T-cell (primary cell): ENCODE measurements around the gene SCN4A. TPM values are rescaled to one million over a fixed set of nuclear protein-coding genes. Genes with fewer than 3 reads are reported as not detected.
A peak's percentile ranks its signal among the peaks of the same experiment; 100 is the strongest.
"Not testable (repeated sequence)": the region's sequence is repeated elsewhere in the genome, so short reads cannot be mapped to it uniquely, and the experiment has no call there.

Experiments
- ATAC-seq, 4 experiments: fragments of 200-7000 bp in 3 of 4; fragments of 150-1000 bp in 1 of 4; cut with Tn5 transposase; replicated peaks in 1 of 4; 1 replicate in 3 of 4; 2 replicates in 1 of 4; pipeline ENCODE4 v1.10.0; 2021; ENCODE audit warnings: moderate library complexity in 3 of 4, mild to moderate bottlenecking in 2 of 4, moderate number of reproducible peaks in 1 of 4
- CTCF ChIA-PET, 2 donors: fragments of 300-600 bp; sonication (Branson Sonifier 250); formaldehyde crosslinking; loops; one replicate each; lab custom pipeline; 2022; ENCODE audit warnings: antibody characterized with exemption in 2 of 2; lab: Charles Lee
- POLR2A ChIA-PET, 2 donors: fragments of 300-600 bp; sonication (Branson Sonifier 250); formaldehyde crosslinking; loops; one replicate each; lab custom pipeline; 2022; ENCODE audit warnings: antibody characterized with exemption in 2 of 2; lab: Charles Lee
- DNase-seq, 35 experiments: peaks; one replicate each; pipeline versions ENCODE4 v3.0.0 to v3.0.0-alpha.2; 2013 to 2023
- H3K27ac ChIP-seq: one replicate; pipeline ENCODE4 v1.5.1; 2013; ENCODE audit warnings: low read length
- H3K27me3 ChIP-seq, 2 experiments: replicated peaks in 1 of 2; 1 replicate in 1 of 2; 2 replicates in 1 of 2; pipeline versions ENCODE4 v1.6.1 to v1.7.0; 2013; ENCODE audit warnings: low read length in 1 of 2, mixed read lengths in 1 of 2; ENCODE audit not compliant: control insufficient read depth in 2 of 2, insufficient read depth in 2 of 2; ENCODE audit errors: extremely low read depth in 1 of 2
- H3K36me3 ChIP-seq, 2 donors: 1 replicate in 1 of 2; 2 replicates in 1 of 2; pipeline versions ENCODE4 v1.6.1 to v1.7.0; 2013; ENCODE audit warnings: low read length in 1 of 2; ENCODE audit not compliant: control insufficient read depth in 2 of 2, insufficient read depth in 1 of 2; ENCODE audit errors: extremely low read depth in 1 of 2
- H3K4me1 ChIP-seq, 2 experiments: 1 replicate in 1 of 2; 2 replicates in 1 of 2; pipeline versions ENCODE4 v1.6.1 to v1.7.0; 2013; ENCODE audit warnings: low read length in 2 of 2, mixed read lengths in 1 of 2; ENCODE audit not compliant: insufficient read depth in 2 of 2, control insufficient read depth in 1 of 2; ENCODE audit errors: extremely low read depth in 1 of 2
- H3K4me3 ChIP-seq, 2 donors: 1 replicate in 1 of 2; 2 replicates in 1 of 2; pipeline versions ENCODE4 v1.5.1 to v1.7.0; 2013; ENCODE audit warnings: mild to moderate bottlenecking in 2 of 2, low read length in 1 of 2, moderate library complexity in 1 of 2; ENCODE audit not compliant: control insufficient read depth in 1 of 2; ENCODE audit errors: extremely low read depth in 1 of 2
- H3K9me3 ChIP-seq: 2 replicates; pipeline ENCODE4 v1.7.0; 2013
- H3K27ac Mint-ChIP-seq, 2 donors: one replicate each; pipeline ENCODE4 v1.8.0; 2020 to 2021; ENCODE audit warnings: mild to moderate bottlenecking in 2 of 2, mixed read lengths in 2 of 2
- H3K27me3 Mint-ChIP-seq, 2 donors: one replicate each; pipeline ENCODE4 v1.8.0; 2021 to 2022; ENCODE audit warnings: mixed read lengths in 2 of 2
- H3K36me3 Mint-ChIP-seq: one replicate; pipeline ENCODE4 v1.8.0; 2021; ENCODE audit warnings: mixed read lengths
- H3K4me1 Mint-ChIP-seq, 3 donors: one replicate each; pipeline ENCODE4 v1.8.0; 2020 to 2022; ENCODE audit warnings: mixed read lengths in 3 of 3, mild to moderate bottlenecking in 1 of 3
- H3K4me3 Mint-ChIP-seq, 3 donors: one replicate each; pipeline ENCODE4 v1.8.0; 2020 to 2022; ENCODE audit warnings: mild to moderate bottlenecking in 3 of 3, mixed read lengths in 3 of 3, moderate library complexity in 3 of 3
- H3K9me3 Mint-ChIP-seq, 3 donors: one replicate each; pipeline ENCODE4 v1.8.0; 2020 to 2022; ENCODE audit warnings: mixed read lengths in 3 of 3
- WGBS: methylation state at CpG from one replicate; pipeline ENCODE4 v1.1.5; 2013; ENCODE audit warnings: missing lambda C conversion rate; ENCODE audit not compliant: insufficient coverage; 5-methylcytosine and 5-hydroxymethylcytosine counted together
- total RNA-seq, 35 experiments: library from RNA in 6 of 35; stranded (reverse) in 6 of 35; fragments of 120-200 nt in 1 of 35; gene quantifications; one replicate each; pipeline versions ENCODE4 v1.2.1 to v1.2.4 and lab custom pipeline; 2013 to 2026

The SCN4A gene
- total RNA-seq, 5 donors from 2014 or later (not counting 1 experiment from before 2014, with no cell fraction given) = 0.13 to 0.18 (median 0.13) TPM; not detected in 2

DNA sequence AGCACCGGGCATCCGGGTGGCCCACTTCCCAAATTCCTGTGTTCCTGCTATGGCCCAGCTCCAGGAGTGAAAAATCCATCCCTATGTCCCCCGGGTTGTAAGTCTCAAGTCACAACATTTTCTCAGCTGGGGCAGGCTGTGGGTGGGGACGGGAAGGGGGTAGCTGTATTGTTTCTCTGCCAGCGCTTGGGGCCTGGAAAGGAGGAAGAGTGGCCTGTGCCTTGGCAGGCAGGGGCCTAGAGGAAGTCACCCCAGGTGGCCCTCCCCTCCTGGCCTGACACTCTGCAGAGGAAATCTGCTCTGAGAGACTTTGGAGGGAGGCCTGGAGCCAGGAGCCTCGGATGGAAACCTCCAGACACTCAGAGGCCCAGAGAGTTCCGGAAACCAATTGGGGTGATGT lies 10.6 kb upstream of the SCN4A start:
- POLR2A ChIA-PET = no interaction called here

GRCh38 chr17:63982641-63983040 lies 9.9 kb upstream of the SCN4A start:
- H3K4me3 ChIP-seq, DNase-seq, H3K27me3 ChIP-seq, H3K27ac Mint-ChIP-seq, H3K9me3 ChIP-seq, H3K36me3 Mint-ChIP-seq, H3K27me3 Mint-ChIP-seq, H3K27ac ChIP-seq, H3K36me3 ChIP-seq, H3K4me3 Mint-ChIP-seq, ATAC-seq, CTCF ChIA-PET, POLR2A ChIA-PET: not testable (repeated sequence)
- Mint-ChIP-seq H3K9me3 (peaks cover 4 to 12% (median 4%) of the 10 kb centered on the region in 3 donors), H3K4me1 (peaks cover 14 to 24% (median 18%) of the 10 kb centered on the region in 3 donors)
- peaks cover 0 to 20% of the 10 kb centered on the region in 2 experiments for H3K4me1 ChIP-seq
- WGBS = no CpG with 5 or more reads among the region's 2 CpGs

More for the DNA sequence above, 10.6 kb upstream of the SCN4A start:
- Histone ChIP-seq H3K27ac (no peak overlapping the region), H3K9me3 (no peaks in the 10 kb centered on the region), H3K4me3 (no peak overlapping the region), H3K36me3 (no peaks in the 10 kb centered on the region), H3K27me3 (no peaks in the 10 kb centered on the region), H3K4me1 (peaks cover 0 to 20% of the 10 kb centered on the region in 2 experiments)
- CTCF ChIA-PET = interaction anchor here in 1 of 2 donors (0.6 kb wide), 1 partner anchor 346 kb away, joined by 3 read pairs; no protein-coding TSS in a partner anchor
- H3K4me1 Mint-ChIP-seq = peaks cover 14 to 24% (median 18%) of the 10 kb centered on the region in 3 donors
- peaks cover 4 to 12% (median 4%) of the 10 kb centered on the region in 3 donors for H3K9me3 Mint-ChIP-seq
- no peaks in the 10 kb centered on the region for H3K36me3 Mint-ChIP-seq
- DNase-seq (no peak), ATAC-seq (no peak)
- WGBS = 75% methylated on average over 2 of the region's 7 CpGs
- H3K27ac Mint-ChIP-seq = no peak overlapping the region
- H3K27me3 Mint-ChIP-seq = no peaks in the 10 kb centered on the region
- no peak overlapping the region for H3K4me3 Mint-ChIP-seq

DNA sequence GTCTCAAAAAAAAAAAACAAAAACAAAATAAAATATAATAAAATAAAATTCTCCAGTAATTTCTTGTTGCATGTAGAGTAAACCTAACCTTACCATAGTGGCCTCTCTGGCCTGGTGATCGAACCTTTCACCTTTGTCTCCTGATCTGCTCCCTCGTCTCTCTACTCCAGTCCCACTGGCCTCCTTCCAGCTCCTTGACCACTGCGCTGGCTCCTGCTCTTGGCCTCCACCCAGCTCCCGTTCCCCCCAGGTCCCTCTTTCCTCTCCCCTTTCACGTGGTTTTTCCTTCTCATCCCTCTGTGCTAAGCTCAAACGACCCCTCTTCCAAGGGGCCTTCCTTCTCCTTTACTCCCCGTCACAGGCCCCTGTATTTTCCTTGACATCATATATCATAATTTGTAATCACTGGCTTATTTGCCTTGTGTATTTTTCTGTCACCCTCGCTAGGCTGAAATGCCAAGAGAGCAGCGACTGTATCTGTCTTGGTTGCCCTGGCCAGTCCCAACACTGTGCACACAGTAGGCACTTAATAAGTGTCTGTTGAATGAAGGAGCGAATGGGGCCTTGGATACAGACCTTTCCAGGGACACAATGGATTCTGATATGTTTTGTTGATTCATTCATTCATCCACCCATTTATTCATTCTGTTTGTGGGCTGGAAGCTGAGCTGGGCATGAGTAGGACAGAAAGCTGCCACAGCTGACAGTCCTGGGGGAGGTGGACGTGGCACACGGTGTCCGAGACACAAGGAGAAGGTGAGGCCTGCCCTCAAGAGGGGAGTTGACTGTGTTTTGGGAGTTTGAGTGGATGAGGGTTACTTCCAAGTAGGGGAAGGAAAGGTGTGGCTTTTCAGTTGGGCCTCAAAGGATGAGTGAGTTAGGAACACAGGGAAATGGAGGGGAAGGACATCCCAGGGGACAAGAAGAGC lies 5.8 kb upstream of the SCN4A start:
- peaks cover 0 to 14% of the 10 kb centered on the region in 2 experiments for H3K27me3 ChIP-seq
- no peak overlapping the region for H3K27ac Mint-ChIP-seq
- H3K27ac ChIP-seq = no peak overlapping the region
- ATAC-seq = no peak
- no peaks in the 10 kb centered on the region for H3K36me3 Mint-ChIP-seq
- CTCF ChIA-PET = interaction anchor here in 1 of 2 donors (0.6 kb wide), 1 partner anchor 52 kb away, joined by 4 read pairs; no protein-coding TSS in a partner anchor
- POLR2A ChIA-PET = no interaction called here
- no peak overlapping the region for H3K4me3 Mint-ChIP-seq
- H3K9me3 ChIP-seq = no peaks in the 10 kb centered on the region
- no peaks in the 10 kb centered on the region for H3K36me3 ChIP-seq
- peaks cover 0 to 14% (median 2%) of the 10 kb centered on the region in 3 donors for H3K4me1 Mint-ChIP-seq
- WGBS = 78% methylated on average over 10 of the region's 13 CpGs
- DNase-seq = no peak
- H3K4me3 ChIP-seq = no peak overlapping the region
- no peaks in the 10 kb centered on the region for H3K27me3 Mint-ChIP-seq
- peaks cover 4 to 12% (median 4%) of the 10 kb centered on the region in 3 donors for H3K9me3 Mint-ChIP-seq
- H3K4me1 ChIP-seq = peaks cover 0 to 2% of the 10 kb centered on the region in 2 experiments

DNA sequence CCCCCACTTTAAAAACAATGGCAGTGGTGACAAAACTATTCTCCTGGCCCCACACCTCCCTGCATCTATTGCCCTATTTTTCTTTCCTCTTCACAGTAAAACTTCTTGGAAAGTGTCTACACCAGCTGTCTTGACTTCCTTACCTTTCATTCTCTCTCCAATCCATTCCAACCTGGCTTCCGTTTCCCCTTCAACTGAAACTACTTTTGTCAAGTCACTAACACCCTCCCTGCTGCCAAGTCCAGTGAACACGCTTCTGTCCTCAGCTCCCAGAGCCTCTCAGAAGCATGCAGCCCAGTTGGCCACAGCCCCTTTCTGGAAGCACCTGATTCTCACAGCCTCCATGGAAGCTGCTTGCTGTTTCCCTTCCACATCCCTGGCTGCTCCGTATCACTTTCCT lies 4.0 kb upstream of the SCN4A start:
- peaks cover 0 to 14% (median 2%) of the 10 kb centered on the region in 3 donors for H3K4me1 Mint-ChIP-seq
- no peaks in the 10 kb centered on the region for H3K36me3 Mint-ChIP-seq
- Histone ChIP-seq H3K4me3 (no peak overlapping the region), H3K36me3 (no peaks in the 10 kb centered on the region), H3K9me3 (no peaks in the 10 kb centered on the region), H3K4me1 (peaks cover 0 to 2% of the 10 kb centered on the region in 2 experiments), H3K27me3 (peaks cover 0 to 16% of the 10 kb centered on the region in 2 experiments), H3K27ac (no peak overlapping the region)
- ATAC-seq = no peak
- H3K4me3 Mint-ChIP-seq = no peak overlapping the region
- 81% methylated on average over 3 of the region's 3 CpGs for WGBS
- DNase-seq = no peak
- no peak overlapping the region for H3K27ac Mint-ChIP-seq
- H3K9me3 Mint-ChIP-seq = peaks cover 0 to 1% (median 0%) of the 10 kb centered on the region in 3 donors
- ChIA-PET POLR2A (interaction anchor here in 1 of 2 donors (0.6 kb wide), 1 partner anchor 170 kb away, joined by 10 read pairs; no protein-coding TSS in a partner anchor), CTCF (no interaction called here)
- no peaks in the 10 kb centered on the region for H3K27me3 Mint-ChIP-seq

GRCh38 chr17:63975541-63976092 lies 2.9 kb upstream of the SCN4A start:
- 36% methylated on average over 2 of the region's 2 CpGs for WGBS
- Mint-ChIP-seq H3K4me3 (no peak overlapping the region), H3K4me1 (peaks cover 0 to 14% (median 2%) of the 10 kb centered on the region in 3 donors), H3K27ac (no peak overlapping the region), H3K27me3 (no peaks in the 10 kb centered on the region), H3K9me3 (no peaks in the 10 kb centered on the region), H3K36me3 (no peaks in the 10 kb centered on the region)
- POLR2A ChIA-PET = interaction anchor here in 1 of 2 donors (0.6 kb wide), 1 partner anchor 147 kb away, joined by 3 read pairs; no protein-coding TSS in a partner anchor
- Histone ChIP-seq H3K4me3 (no peak overlapping the region), H3K9me3 (no peaks in the 10 kb centered on the region), H3K4me1 (peaks cover 0 to 5% of the 10 kb centered on the region in 2 experiments), H3K27ac (no peak overlapping the region), H3K27me3 (peaks cover 0 to 16% of the 10 kb centered on the region in 2 experiments), H3K36me3 (no peaks in the 10 kb centered on the region)
- ATAC-seq (no peak), DNase-seq (no peak)
- CTCF ChIA-PET = interaction anchor here in 1 of 2 donors (1.6 kb wide), 1 partner anchor 56 kb away, joined by 5 read pairs; no protein-coding TSS in a partner anchor

GRCh38 chr17:63974594-63975192 lies 2.0 kb upstream of the SCN4A start:
- POLR2A ChIA-PET = no interaction called here
- Mint-ChIP-seq H3K27ac (peak overlapping the region in 1 of 2 donors; percentile 33), H3K4me3 (no peak overlapping the region), H3K4me1 (peaks cover 0 to 14% (median 2%) of the 10 kb centered on the region in 3 donors), H3K27me3 (no peaks in the 10 kb centered on the region), H3K9me3 (no peaks in the 10 kb centered on the region), H3K36me3 (no peaks in the 10 kb centered on the region)
- no peaks in the 10 kb centered on the region for H3K9me3 ChIP-seq
- CTCF ChIA-PET = interaction anchor here (0.5 to 1.6 kb wide), 2 partner anchors 55 to 790 kb away, joined by 4 to 5 read pairs; no protein-coding TSS in a partner anchor
- no peaks in the 10 kb centered on the region for H3K36me3 ChIP-seq
- H3K27me3 ChIP-seq = peaks cover 0 to 16% of the 10 kb centered on the region in 2 experiments
- DNase-seq (no peak), ATAC-seq (no peak)
- H3K27ac ChIP-seq = no peak overlapping the region
- H3K4me3 ChIP-seq = no peak overlapping the region
- peaks cover 0 to 11% of the 10 kb centered on the region in 2 experiments for H3K4me1 ChIP-seq
- WGBS = 76% methylated on average over 9 of the region's 10 CpGs
